Fibroblast of villous mesenchyme (primary cell): ENCODE results near the gene KBTBD7. TPM values are rescaled to one million over a fixed set of nuclear protein-coding genes. Genes with fewer than 3 reads are reported as not detected.

Experiments used
- DNase-seq: peaks from one replicate; pipeline ENCODE4 v3.0.0-alpha.2; 2010; ENCODE audit warnings: low read depth
- H3K4me3 ChIP-seq: 2 replicates; pipeline ENCODE4 v1.5.1; 2011; ENCODE audit warnings: low read depth, mild to moderate bottlenecking, low read length
- total RNA-seq: library from RNA; depleted of rRNA; stranded (reverse); fragments of >200 nt; gene quantifications from 2 replicates; pipeline ENCODE4 v1.2.3, GENCODE V29; 2012
- TF ChIP-seq, protein P1 (sequence below): IDR thresholded peaks from 2 replicates; pipeline ENCODE4 v1.5.1; 2012; ENCODE audit warnings: low read depth, mild to moderate bottlenecking, low read length; ENCODE audit not compliant: insufficient read depth

Gene KBTBD7
- total RNA-seq, 1 donor, result 8.6 TPM

DNA sequence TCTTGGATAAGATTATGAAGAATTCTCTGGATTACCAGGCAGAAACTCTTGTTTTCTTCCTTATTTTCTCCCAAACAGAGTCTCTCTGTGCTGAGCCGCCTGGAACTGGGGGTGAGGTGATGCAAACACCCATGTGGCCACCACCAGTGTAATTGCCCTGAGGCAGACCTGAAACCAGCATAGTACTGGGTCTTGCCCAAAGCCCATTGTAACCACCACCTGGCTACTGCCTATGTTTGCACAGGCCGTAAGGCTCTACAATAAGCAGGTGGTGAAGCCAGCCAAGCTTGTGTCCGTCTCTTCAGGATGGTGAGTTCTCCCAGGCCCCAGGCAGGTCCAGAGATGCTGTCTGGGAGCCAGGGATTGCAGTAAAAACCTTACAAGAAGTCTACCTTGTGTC, 18.9 kb upstream of the KBTBD7 start:
- no peak for DNase-seq
- TF ChIP-seq, protein P1, sequence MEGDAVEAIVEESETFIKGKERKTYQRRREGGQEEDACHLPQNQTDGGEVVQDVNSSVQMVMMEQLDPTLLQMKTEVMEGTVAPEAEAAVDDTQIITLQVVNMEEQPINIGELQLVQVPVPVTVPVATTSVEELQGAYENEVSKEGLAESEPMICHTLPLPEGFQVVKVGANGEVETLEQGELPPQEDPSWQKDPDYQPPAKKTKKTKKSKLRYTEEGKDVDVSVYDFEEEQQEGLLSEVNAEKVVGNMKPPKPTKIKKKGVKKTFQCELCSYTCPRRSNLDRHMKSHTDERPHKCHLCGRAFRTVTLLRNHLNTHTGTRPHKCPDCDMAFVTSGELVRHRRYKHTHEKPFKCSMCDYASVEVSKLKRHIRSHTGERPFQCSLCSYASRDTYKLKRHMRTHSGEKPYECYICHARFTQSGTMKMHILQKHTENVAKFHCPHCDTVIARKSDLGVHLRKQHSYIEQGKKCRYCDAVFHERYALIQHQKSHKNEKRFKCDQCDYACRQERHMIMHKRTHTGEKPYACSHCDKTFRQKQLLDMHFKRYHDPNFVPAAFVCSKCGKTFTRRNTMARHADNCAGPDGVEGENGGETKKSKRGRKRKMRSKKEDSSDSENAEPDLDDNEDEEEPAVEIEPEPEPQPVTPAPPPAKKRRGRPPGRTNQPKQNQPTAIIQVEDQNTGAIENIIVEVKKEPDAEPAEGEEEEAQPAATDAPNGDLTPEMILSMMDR, result no peak
- H3K4me3 ChIP-seq, result no peak overlapping the region

DNA sequence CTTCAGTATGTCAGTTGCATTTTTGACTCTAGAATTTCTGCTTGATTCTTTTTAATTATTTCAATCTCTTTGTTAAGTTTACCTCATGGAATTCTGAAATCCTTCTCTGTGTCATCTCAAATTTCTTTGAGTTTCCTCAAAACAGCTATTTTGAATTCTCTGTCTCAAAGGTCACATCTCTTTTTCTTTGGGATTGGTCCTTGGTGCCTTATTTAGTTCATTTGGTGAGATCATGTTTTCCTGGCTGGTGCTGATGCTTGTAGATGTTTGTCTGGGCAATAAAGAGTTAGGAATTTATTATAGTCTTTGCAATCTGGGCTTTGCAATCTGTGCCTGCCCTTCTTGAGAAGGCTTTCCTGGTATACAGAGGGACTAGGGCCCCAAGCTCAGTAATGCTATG, 18.5 kb upstream of the KBTBD7 start:
- DNase-seq, result no peak
- TF ChIP-seq, protein P1, result no peak
- no peak overlapping the region for H3K4me3 ChIP-seq

DNA sequence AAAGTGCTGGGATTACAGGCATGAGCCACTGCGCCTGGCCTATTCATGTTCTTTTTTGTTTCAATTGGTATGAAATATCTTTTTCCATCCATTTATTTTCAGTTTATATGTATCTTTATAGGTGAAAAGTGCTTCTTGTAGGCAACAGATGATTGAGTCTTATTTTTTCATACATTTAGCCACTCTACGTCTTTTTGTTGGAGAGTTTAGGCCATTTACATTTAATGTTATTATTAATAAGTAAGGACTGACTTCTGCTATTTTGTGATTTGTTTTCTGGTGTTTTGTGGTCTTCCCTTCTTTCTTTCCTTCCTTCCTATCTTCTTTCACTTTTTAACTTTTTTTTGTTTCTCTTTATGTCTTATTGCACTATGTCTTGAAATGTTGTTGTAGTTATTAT, 16.7 kb upstream of the KBTBD7 start:
- TF ChIP-seq, protein P1, result no peak
- no peak for DNase-seq
- no peak overlapping the region for H3K4me3 ChIP-seq

DNA sequence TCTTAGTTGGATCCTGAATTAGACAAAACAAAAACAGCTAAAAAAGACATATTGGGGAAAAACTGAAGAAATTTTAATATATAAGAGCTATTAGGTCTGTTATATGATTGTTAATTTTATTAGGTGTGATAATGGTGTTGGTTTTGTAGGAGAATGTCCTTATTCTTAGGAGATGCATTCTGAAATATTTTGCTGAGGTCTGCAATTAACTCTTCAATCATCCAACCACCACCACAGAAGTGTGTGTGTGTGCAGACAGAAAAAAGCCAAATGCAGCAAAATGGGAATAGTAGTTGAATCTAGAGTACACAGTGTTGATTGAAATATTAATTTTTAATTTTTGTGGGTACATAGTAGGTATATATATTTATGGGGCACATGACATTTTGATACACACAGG, 12.1 kb upstream of the KBTBD7 start:
- DNase-seq, result no peak
- TF ChIP-seq, protein P1, result no peak
- no peak overlapping the region for H3K4me3 ChIP-seq

DNA sequence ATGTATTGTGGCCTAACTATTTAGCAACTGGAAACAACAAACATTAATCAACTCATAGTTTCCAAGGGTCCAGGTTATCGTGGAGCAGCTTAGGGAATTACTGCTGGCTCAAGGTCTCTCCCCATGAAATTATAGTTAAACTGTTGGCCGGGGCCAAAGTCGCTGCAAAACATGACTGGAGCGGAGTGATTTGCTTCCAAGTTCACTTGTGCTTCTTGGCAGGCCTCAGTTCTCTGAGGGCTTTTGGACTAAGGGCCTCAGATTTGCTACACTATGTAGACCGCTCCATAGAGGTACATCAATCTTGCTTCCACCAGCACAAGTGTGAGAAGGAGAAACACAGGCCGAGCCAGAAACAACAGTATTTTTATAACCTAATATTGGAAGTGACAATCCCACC, 9.4 kb upstream of the KBTBD7 start:
- no peak overlapping the region for H3K4me3 ChIP-seq
- DNase-seq, result no peak
- TF ChIP-seq, protein P1, result no peak

DNA sequence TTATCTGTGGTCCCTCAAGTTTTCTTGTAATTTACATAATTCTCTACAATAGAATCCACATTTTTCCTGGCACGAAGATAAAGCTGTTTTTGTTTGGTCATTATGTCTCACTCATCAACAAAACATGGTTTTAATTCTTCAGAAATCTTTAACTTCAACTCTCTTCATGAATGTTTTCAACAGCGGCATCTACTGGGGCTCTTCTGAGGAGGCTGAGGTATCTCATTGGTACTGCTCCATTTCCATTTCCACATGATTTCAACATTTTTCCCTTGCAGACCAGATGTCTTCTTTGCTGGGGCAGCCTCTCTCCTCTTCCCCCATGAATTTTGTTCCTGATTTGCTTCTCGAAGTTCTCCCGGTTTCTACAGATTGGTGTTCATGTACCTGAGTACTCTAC, 5.8 kb upstream of the KBTBD7 start:
- TF ChIP-seq, protein P1, result no peak
- DNase-seq, result no peak
- H3K4me3 ChIP-seq, result no peak overlapping the region

DNA sequence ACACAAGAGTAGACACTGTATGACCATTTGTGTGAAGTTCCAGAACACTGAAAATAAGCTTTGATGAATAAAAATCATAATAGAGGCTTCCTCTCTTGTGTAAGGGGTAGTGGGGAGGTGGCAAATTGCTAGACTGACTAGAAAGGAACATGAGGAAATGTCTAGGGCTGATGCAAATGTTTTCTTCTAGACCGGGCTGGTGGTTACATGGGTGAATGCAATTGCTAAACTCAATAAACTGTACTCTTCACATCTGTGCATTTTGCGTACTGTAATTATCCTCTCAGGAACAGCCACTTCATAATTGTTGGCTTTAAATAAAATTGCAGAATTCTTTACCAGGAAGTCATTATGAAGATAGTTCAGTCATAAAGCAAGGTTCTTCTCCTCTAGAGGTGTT, 5.2 kb upstream of the KBTBD7 start:
- no peak for DNase-seq

More for the DNA sequence above, 5.2 kb upstream of the KBTBD7 start:
- no peak overlapping the region for H3K4me3 ChIP-seq
- TF ChIP-seq, protein P1, result no peak
